SH-SY5Y (cell line): ENCODE results near the gene CYB561.

ENCODE experiments used
- GATA2 ChIP-seq: IDR thresholded peaks from 2 replicates; pipeline ENCODE4 v1.6.1; 2011; ENCODE audit warnings: mild to moderate bottlenecking, low read depth, low read length
- GATA3 ChIP-seq: IDR thresholded peaks from 2 replicates; pipeline ENCODE4 v1.6.1; 2011; ENCODE audit warnings: low read depth, mild to moderate bottlenecking, low read length, moderate library complexity

- TF ChIP-seq GATA2: no peak
- TF ChIP-seq GATA3: no peak
These were observed 2.5 kb upstream of the CYB561 start for GRCh38 chr17:63448655-63449054.
